HS-5 (cell line): ENCODE measurements around the gene CA12.
"Not testable (repeated sequence)": the region's sequence is repeated elsewhere in the genome, so short reads cannot be mapped to it uniquely, and the experiment has no call there.

Experiments
- DNase-seq: peaks from one replicate; pipeline ENCODE4 v3.0.0-alpha.2; 2012; ENCODE audit warnings: low read depth

Gene CA12

GRCh38 chr15:63357061-63357460, 24.6 kb downstream of the CA12 start:
- no peak for DNase-seq

DNA sequence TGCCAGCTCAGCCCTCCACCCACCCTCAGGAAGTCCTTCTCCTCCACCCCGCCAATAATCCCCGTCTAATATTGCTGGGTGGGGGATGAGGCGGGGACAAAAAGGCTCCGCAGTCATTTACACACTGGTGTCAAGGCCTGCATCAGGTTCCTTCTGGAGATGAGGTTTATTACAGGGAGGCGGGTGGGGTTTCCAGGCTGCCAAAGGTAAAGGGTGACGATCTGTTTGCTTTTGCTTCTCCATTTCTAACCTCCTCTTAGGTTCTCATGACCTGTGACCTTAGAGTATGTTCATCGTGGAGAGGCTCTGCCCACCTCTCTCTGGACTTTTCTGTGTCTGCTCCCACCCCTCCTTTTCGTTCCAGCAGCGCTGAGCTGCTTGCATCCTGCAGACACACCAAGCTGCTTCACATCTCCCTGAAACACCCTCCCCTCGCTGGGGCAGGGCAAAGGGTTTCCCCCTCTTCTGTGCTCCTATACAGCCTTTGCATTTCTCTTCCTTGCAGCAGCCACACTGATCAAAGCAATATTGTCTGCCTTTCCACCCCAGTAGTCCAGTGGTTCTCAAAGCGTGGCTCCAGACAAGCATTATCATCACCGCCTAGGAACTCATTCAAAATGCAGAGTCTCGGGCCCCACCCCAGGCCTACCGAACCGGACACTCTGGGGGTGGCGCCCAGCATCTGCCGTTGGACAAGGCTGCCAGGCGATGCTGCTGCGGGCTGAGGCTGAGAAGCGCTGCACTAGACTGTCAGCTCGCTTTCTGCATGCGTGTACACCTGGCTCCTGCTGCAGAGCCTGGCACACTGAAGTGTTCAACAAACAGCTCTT, 26.6 kb downstream of the CA12 start:
- no peak for DNase-seq

GRCh38 chr15:63353887-63354286, 27.8 kb downstream of the CA12 start:
- no peak for DNase-seq

- no peak for DNase-seq
These were observed 28.4 kb downstream of the CA12 start for GRCh38 chr15:63353261-63353660.

DNA sequence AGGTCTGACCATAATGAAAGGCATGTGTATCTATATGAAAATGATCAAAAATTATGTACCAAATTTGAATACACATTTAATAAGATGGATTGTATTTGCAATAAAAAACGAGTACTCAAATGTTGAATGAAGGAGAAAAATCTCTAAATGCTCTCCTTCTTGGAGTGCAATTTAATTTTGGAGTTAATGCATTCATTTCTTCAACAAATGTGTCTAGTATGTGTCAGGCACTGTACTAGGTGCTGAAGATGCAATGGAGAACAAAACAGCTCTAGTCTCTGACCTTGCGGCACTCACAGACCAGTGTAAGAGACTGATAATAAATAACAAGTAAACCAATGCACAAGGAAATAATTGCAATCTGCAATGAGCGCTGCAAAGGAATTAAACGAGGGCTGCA, 28.8 kb downstream of the CA12 start:
- DNase-seq = no peak

DNA sequence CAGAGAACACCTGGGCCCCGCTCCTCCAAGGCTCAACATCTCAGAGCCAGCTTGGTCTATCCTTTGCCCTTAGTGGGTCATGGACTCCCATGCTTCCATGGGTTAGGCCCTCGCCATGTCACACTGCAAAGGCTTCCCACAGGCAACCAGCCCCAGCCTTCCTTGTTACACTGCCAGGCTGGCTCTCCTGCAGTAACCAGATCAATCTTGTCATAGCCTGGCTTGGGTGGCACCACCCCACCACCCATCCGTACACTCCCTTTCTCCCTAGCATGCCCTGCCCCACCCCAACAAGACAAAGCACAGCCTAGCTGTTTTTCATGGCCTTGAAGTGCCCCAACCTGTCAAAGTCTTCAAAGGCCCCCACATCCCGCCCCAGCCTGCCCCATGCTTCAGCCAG, 30.5 kb downstream of the CA12 start:
- DNase-seq = no peak

GRCh38 chr15:63350178-63350621, 31.4 kb downstream of the CA12 start:
- no peak for DNase-seq

DNA sequence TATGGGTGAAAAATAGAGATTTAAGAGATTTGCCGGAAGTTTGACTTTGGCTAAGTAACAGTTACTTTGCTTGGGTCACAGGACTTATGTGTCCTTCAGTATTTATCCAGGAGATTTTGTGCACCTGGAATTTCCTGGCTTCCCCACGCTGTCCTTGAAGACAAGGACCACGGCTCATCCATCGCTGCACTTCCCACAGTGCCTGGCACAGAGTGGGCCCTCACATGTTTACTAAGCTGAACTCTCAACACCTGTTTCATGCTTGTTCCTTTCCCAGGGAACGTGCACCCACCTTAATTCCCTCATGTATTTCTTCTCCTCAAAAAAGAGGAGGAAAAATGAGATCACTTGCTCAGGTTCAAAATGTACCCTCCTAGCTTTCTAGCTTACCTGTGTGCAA, 32.0 kb downstream of the CA12 start:
- no peak for DNase-seq

- DNase-seq = no peak
These were observed 32.5 kb downstream of the CA12 start for GRCh38 chr15:63349156-63349555.

- DNase-seq = no peak
These were observed 33.3 kb downstream of the CA12 start for GRCh38 chr15:63348392-63348791.

- no peak for DNase-seq
These were observed 34.4 kb downstream of the CA12 start for GRCh38 chr15:63347074-63347857.

DNA sequence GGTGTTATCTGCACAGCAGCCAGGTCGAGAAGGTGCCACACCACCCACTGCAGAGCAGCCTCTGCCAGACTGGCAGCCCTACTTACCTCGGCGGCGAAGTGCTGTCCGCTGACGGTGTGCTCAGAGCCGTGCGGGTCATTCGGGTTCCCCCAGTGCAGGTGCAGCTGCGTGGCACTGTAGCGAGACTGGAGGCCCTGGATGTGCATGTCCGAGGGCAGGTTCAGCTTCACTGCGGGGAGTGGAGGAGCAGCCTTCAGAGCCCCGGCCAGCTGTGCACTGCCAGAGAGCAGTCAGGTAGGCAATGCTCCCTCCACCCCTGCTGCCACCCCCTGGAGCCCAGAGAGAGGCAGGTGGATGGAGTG, 36.3 kb downstream of the CA12 start:
- no peak for DNase-seq

GRCh38 chr15:63344731-63345390, 36.8 kb downstream of the CA12 start:
- DNase-seq = no peak

GRCh38 chr15:63342996-63343562, 38.6 kb downstream of the CA12 start:
- DNase-seq = not testable (repeated sequence)

DNA sequence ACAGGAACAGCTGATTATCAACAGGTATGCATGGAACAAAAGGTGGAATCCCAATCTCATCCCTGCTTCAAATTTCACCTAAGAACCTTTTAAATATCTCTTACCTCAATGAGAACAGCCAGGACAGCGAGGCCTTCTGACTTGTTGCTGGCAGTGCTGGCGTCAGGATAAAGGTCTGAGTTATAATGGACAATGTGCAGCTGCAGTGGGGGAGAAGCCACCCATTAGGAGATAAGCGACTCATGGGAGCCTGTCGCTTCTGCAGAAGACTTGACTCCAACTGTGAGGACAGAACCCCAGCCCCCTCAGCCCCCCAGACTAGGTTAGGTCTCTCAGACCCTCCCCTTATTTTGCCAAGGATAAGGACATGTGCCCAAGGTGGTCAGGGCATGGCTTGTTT, 39.7 kb downstream of the CA12 start:
- DNase-seq = no peak

GRCh38 chr15:63340878-63341277, 40.8 kb downstream of the CA12 start:
- DNase-seq = no peak

DNA sequence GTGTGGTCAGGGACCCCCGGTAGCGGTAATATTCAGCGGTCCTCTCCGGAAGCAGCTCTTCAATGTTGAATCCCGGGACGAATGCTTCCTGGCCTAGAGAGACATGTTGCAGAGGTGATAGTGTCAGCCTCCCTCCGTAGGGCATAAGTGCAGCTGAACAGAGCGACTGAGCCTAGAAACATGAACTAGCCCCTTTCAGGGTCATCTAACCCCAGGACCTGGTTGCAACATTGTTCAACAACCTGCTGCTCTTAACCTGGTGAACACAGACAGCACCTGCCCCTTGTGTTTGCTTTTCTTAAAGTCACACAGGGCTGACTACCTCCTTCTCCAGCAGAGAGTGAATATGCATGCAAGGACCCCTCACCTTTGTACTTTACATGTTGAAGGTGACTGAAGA, 41.3 kb downstream of the CA12 start:
- no peak for DNase-seq

GRCh38 chr15:63339836-63340235, 41.8 kb downstream of the CA12 start:
- DNase-seq = no peak

GRCh38 chr15:63339006-63339766, 42.5 kb downstream of the CA12 start:
- DNase-seq = no peak

DNA sequence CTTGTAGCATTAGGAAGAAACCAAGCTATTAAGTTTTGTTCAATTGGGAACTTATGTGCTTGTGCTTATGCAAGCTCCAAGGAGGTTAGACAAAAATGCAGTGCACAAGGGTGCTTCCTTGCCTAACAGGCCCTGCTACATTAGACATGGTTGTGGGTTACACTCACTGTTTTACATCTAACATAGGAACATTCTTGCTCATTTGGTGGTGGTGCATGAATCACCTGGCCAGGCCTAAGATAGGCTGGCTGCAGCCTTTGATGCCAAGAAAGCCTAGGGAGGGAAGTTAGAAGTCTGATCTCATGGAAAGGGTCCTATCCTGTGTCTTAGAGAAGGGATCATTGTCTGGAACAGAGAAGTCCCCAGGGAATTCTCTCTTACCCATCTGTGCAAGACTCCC, 43.5 kb downstream of the CA12 start:
- no peak for DNase-seq

DNA sequence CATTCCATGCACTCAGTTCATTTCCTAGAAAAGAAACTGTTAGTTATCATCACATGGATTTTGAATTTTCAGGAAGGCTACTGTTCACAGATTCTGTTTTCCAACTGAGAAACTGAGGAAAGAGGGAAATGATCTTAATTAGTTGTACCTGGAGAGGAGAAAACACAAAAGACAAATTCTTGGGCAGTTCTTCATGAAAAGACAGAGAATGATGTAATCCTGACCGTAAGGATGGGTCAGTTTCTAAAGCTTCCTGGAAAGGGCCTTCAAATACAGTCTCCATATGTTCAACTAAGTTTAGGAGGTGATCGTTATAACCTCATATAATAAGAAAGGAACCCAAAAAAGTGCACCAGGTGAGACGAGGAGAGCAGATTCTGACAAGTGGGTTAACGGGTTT, 44.6 kb downstream of the CA12 start:
- DNase-seq = no peak
